Hepatocyte (in vitro differentiated cells): Measurements from ENCODE around the gene PIKFYVE. TPM values are rescaled to one million over a fixed set of nuclear protein-coding genes. Genes with fewer than 3 reads are reported as not detected.
"Not testable (repeated sequence)": the region's sequence is repeated elsewhere in the genome, so short reads cannot be mapped to it uniquely, and the experiment has no call there.

Experiments used
- DNase-seq: peaks from one replicate; pipeline ENCODE4 v3.0.0-alpha.2; 2016; ENCODE audit warnings: low spot score
- H2AFZ ChIP-seq: fragments of 200-600 bp; sonication (generic); 2 replicates; pipeline ENCODE4 v1.6.0; 2016; ENCODE audit warnings: antibody characterized with exemption, mild to moderate bottlenecking
- H3K27ac ChIP-seq: fragments of 200-600 bp; sonication (generic); 2 replicates; pipeline ENCODE4 v1.5.1; 2016; ENCODE audit warnings: mild to moderate bottlenecking
- H3K27me3 ChIP-seq: fragments of 200-600 bp; sonication (generic); 2 replicates; pipeline ENCODE4 v1.6.1; 2016
- H3K36me3 ChIP-seq: fragments of 200-600 bp; sonication (generic); replicated peaks from 2 replicates; pipeline ENCODE4 v1.5.1; 2016; ENCODE audit warnings: low read depth; ENCODE audit not compliant: insufficient read depth
- H3K4me1 ChIP-seq: fragments of 200-600 bp; sonication (generic); 2 replicates; pipeline ENCODE4 v1.5.1; 2016; ENCODE audit warnings: mild to moderate bottlenecking, moderate library complexity; ENCODE audit not compliant: insufficient read depth
- H3K4me2 ChIP-seq: fragments of 200-600 bp; sonication (generic); 2 replicates; pipeline ENCODE4 v1.6.0; 2016
- H3K4me3 ChIP-seq: fragments of 200-600 bp; sonication (generic); 2 replicates; pipeline ENCODE4 v1.5.1; 2016; ENCODE audit warnings: mild to moderate bottlenecking
- H3K79me2 ChIP-seq: fragments of 200-600 bp; sonication (generic); 2 replicates; pipeline ENCODE4 v1.6.0; 2017; ENCODE audit warnings: mild to moderate bottlenecking
- H3K9me2 ChIP-seq: fragments of 200-600 bp; sonication (generic); replicated peaks from 2 replicates; pipeline ENCODE4 v1.6.0; 2017; ENCODE audit warnings: mild to moderate bottlenecking; ENCODE audit not compliant: insufficient read depth
- H3K9me3 ChIP-seq: fragments of 200-600 bp; sonication (generic); 2 replicates; pipeline ENCODE4 v1.5.1; 2016; ENCODE audit warnings: low read depth, mild to moderate bottlenecking
- H4K20me1 ChIP-seq: fragments of 200-600 bp; sonication (generic); 2 replicates; pipeline ENCODE4 v1.6.0; 2016; ENCODE audit warnings: mild to moderate bottlenecking; ENCODE audit not compliant: insufficient read depth, poor library complexity, severe bottlenecking
- EZH2 ChIP-seq: fragments of 200-600 bp; sonication (generic); IDR thresholded peaks from 2 replicates; pipeline ENCODE4 v1.6.1; 2016; ENCODE audit warnings: antibody characterized with exemption, mild to moderate bottlenecking, borderline replicate concordance
- EZH2phosphoT487 ChIP-seq: fragments of 200-600 bp; sonication (generic); IDR thresholded peaks from one replicate; pipeline ENCODE4 v1.6.1; 2018; ENCODE audit warnings: antibody characterized with exemption, mild to moderate bottlenecking, low read depth, moderate library complexity; ENCODE audit not compliant: unreplicated experiment, severe bottlenecking
- WGBS: methylation state at CpG from one replicate; pipeline ENCODE4 v1.1.6; 2016; ENCODE audit warnings: low lambda C conversion rate; ENCODE audit errors: missing lambda C conversion rate; 5-methylcytosine and 5-hydroxymethylcytosine counted together
- polyA plus RNA-seq: library from polyadenylated mRNA; unstranded; fragments of >200 nt; fragmentation: Nextera tagmentation; extraction: Ambion mirVana; gene quantifications from 2 replicates; pipeline ENCODE4 v1.2.1, GENCODE V29; 2016
- total RNA-seq: library from RNA; depleted of rRNA; stranded (reverse); fragments of >200 nt; gene quantifications from 2 replicates; pipeline ENCODE4 v1.2.3, GENCODE V29; 2014
- TF ChIP-seq, protein P1 (sequence below): fragments of 200-600 bp; sonication (generic); IDR thresholded peaks from 2 replicates; pipeline ENCODE4 v1.5.1; 2016; ENCODE audit warnings: antibody characterized with exemption, mild to moderate bottlenecking; ENCODE audit not compliant: poor library complexity

PIKFYVE gene, protein sequence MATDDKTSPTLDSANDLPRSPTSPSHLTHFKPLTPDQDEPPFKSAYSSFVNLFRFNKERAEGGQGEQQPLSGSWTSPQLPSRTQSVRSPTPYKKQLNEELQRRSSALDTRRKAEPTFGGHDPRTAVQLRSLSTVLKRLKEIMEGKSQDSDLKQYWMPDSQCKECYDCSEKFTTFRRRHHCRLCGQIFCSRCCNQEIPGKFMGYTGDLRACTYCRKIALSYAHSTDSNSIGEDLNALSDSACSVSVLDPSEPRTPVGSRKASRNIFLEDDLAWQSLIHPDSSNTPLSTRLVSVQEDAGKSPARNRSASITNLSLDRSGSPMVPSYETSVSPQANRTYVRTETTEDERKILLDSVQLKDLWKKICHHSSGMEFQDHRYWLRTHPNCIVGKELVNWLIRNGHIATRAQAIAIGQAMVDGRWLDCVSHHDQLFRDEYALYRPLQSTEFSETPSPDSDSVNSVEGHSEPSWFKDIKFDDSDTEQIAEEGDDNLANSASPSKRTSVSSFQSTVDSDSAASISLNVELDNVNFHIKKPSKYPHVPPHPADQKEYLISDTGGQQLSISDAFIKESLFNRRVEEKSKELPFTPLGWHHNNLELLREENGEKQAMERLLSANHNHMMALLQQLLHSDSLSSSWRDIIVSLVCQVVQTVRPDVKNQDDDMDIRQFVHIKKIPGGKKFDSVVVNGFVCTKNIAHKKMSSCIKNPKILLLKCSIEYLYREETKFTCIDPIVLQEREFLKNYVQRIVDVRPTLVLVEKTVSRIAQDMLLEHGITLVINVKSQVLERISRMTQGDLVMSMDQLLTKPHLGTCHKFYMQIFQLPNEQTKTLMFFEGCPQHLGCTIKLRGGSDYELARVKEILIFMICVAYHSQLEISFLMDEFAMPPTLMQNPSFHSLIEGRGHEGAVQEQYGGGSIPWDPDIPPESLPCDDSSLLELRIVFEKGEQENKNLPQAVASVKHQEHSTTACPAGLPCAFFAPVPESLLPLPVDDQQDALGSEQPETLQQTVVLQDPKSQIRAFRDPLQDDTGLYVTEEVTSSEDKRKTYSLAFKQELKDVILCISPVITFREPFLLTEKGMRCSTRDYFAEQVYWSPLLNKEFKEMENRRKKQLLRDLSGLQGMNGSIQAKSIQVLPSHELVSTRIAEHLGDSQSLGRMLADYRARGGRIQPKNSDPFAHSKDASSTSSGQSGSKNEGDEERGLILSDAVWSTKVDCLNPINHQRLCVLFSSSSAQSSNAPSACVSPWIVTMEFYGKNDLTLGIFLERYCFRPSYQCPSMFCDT (N-terminal part only)
- total RNA-seq: 30.3 and 30.7 TPM in 2 replicates
- polyA plus RNA-seq: 6.1 and 7.3 TPM in 2 replicates

DNA sequence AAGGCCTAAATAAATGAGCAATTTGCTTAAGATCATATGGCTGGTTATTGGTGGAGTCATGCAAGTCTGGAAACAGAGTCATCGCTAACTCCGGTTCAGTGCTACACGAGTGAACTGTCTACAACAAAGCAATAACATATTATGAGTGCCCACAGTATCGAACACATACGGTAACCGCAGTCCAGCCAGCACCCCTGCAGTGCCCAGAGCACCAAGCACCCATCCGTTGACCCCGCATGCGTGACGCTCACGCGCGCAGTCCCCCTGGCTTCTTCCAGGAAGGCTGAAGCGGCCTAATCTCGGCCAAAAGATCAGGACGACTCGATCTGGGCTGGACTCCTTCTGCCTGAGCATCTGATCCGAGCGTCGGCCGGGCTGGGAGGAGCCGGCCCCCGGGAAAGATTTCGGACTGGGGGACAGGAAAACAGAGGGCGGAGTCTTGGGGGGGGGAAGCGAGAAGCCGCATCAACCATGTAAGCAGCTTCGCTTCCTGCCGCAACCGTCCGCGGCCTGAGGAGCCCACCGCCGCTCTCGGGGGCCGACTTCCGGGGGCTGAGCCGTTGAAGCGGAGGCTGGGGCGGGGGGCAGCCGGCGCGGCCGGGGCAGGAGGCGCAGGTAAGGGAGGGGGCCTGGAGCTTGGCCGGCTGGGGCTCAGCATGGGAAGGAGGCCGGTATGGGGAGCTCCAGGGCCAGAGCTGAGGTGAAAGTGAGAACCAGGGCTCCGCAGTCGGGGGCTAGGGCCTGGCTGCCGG, at the start of gene PIKFYVE:
Gene PIKFYVE (plus strand): TSS at position 455 of the 752 bp plus-strand sequence. CDS start 5,265 bp downstream, outside the sequence.
- Histone ChIP-seq H3K4me3 (peak within 1 kb of the TSS; percentile 72), H3K9me3 (no peaks in the 10 kb centered on the region), H3K4me2 (peak within 1 kb of the TSS; percentile 86), H4K20me1 (peaks cover 11% of the 10 kb centered on the region), H2AFZ (peak within 1 kb of the TSS; percentile 73), H3K27ac (peak within 1 kb of the TSS; percentile 94), H3K4me1 (peaks cover 15% of the 10 kb centered on the region), H3K79me2 (peaks cover 41% of the 10 kb centered on the region), H3K36me3 (no peaks in the 10 kb centered on the region), H3K27me3 (no peaks in the 10 kb centered on the region), H3K9me2 (no peaks in the 10 kb centered on the region)
- TF ChIP-seq, protein P1, sequence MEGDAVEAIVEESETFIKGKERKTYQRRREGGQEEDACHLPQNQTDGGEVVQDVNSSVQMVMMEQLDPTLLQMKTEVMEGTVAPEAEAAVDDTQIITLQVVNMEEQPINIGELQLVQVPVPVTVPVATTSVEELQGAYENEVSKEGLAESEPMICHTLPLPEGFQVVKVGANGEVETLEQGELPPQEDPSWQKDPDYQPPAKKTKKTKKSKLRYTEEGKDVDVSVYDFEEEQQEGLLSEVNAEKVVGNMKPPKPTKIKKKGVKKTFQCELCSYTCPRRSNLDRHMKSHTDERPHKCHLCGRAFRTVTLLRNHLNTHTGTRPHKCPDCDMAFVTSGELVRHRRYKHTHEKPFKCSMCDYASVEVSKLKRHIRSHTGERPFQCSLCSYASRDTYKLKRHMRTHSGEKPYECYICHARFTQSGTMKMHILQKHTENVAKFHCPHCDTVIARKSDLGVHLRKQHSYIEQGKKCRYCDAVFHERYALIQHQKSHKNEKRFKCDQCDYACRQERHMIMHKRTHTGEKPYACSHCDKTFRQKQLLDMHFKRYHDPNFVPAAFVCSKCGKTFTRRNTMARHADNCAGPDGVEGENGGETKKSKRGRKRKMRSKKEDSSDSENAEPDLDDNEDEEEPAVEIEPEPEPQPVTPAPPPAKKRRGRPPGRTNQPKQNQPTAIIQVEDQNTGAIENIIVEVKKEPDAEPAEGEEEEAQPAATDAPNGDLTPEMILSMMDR: no peak
- TF ChIP-seq EZH2: no peak
- no peak for TF ChIP-seq EZH2phosphoT487
- 2% methylated on average over 27 of the region's 50 CpGs for WGBS
- DNase-seq: peak; percentile 97

DNA sequence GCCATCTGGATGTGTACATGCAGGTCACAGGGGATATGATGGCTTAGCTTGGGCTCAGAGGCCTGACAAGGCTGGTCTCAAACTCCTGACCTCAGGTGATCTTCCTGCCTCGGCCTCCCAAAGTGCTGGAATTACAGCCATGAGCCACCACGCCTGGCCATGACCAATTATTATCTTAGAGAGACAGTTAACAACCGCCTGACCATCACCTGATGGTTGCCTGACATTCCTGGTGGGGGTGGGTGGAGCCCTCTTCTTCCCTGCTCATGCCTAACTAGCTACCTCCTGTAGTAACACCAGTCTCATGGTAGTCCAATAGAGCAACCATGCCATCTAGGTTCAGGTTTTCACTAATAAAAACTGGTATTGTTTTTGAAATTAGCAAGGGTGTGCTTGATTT, 44.2 kb upstream of the PIKFYVE start:
- not testable (repeated sequence) for H3K4me3 ChIP-seq, H3K4me1 ChIP-seq, H3K27ac ChIP-seq, H3K4me2 ChIP-seq, H3K36me3 ChIP-seq, H4K20me1 ChIP-seq, H3K27me3 ChIP-seq, DNase-seq, H2AFZ ChIP-seq, H3K9me3 ChIP-seq, H3K9me2 ChIP-seq, H3K79me2 ChIP-seq
- WGBS: 94% methylated on average over 3 of the region's 3 CpGs

DNA sequence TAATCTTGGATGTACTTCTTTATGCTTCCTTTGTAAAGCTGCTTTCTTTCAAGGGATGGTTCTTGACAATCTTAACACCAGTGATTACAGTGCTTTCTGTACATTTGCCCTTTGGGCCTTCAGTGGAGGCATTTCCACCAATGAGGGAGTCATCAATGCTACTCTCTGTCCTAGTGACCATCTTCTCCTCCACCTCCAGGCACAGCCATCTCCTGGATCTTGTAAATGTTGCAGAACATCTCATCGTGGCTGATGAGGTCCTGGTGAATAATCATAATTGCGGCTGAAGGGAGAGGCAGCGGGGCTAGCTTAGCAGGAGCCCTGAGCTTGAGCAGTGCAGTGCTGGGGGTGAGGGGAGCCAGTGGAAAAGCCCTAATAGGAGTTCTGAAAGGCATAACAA, 43.7 kb upstream of the PIKFYVE start:
- no peak overlapping the region for H3K4me2 ChIP-seq
- H3K36me3 ChIP-seq: no peaks in the 10 kb centered on the region
- no peaks in the 10 kb centered on the region for H3K27me3 ChIP-seq
- no peak overlapping the region for H2AFZ ChIP-seq
- H3K4me1 ChIP-seq: no peaks in the 10 kb centered on the region
- WGBS: 63% methylated on average over 3 of the region's 3 CpGs
- H3K79me2 ChIP-seq: no peaks in the 10 kb centered on the region
- no peak for DNase-seq
- H4K20me1 ChIP-seq: no peaks in the 10 kb centered on the region
- H3K4me3 ChIP-seq: no peak overlapping the region
- H3K9me3 ChIP-seq: no peaks in the 10 kb centered on the region
- no peak overlapping the region for H3K27ac ChIP-seq
- no peaks in the 10 kb centered on the region for H3K9me2 ChIP-seq
- TF ChIP-seq EZH2phosphoT487: no peak
- TF ChIP-seq, protein P1: no peak
- no peak for TF ChIP-seq EZH2
